B cell (primary cell): Measurements from ENCODE around the gene MAPKAP1.

Source experiments
- EZH2 ChIP-seq: IDR thresholded peaks from 2 replicates; pipeline ENCODE4 v1.6.1; 2012; ENCODE audit warnings: borderline replicate concordance, low read depth, mild to moderate bottlenecking, moderate library complexity, low read length; ENCODE audit not compliant: insufficient read depth, poor library complexity, severe bottlenecking
- TF ChIP-seq, protein P1 (sequence below): fragments of 200-600 bp; IDR thresholded peaks from one replicate; pipeline ENCODE4 v1.8.0; 2022; ENCODE audit warnings: antibody characterized with exemption, mild to moderate bottlenecking

DNA sequence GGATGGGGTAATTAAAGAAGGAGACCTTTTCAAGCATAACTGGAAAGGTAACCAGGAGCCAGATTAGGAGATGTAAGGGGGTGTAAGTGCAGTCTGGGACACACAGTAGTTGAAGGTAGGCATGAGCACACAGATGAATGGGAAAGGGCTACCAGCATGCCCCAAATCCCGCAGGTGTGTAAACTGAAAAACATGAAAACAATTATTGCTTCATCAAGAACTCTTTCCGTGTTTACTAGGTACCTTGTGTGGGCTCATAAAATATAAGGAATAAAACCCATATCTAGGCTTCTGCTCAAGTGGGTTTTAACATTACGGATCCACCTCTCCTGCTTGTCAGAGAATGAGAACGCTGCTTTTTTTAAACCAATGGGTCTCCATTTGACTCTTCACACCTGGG, 1.1 kb downstream of the MAPKAP1 start:
- no peak for TF ChIP-seq EZH2
- TF ChIP-seq, protein P1, sequence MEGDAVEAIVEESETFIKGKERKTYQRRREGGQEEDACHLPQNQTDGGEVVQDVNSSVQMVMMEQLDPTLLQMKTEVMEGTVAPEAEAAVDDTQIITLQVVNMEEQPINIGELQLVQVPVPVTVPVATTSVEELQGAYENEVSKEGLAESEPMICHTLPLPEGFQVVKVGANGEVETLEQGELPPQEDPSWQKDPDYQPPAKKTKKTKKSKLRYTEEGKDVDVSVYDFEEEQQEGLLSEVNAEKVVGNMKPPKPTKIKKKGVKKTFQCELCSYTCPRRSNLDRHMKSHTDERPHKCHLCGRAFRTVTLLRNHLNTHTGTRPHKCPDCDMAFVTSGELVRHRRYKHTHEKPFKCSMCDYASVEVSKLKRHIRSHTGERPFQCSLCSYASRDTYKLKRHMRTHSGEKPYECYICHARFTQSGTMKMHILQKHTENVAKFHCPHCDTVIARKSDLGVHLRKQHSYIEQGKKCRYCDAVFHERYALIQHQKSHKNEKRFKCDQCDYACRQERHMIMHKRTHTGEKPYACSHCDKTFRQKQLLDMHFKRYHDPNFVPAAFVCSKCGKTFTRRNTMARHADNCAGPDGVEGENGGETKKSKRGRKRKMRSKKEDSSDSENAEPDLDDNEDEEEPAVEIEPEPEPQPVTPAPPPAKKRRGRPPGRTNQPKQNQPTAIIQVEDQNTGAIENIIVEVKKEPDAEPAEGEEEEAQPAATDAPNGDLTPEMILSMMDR: no peak
